IMR-90 (cell line): ENCODE measurements around the gene TMTC1. TPM values are rescaled to one million over a fixed set of nuclear protein-coding genes. Genes with fewer than 3 reads are reported as not detected.

ENCODE experiments used
- ATAC-seq: fragments of 200-7000 bp; cut with Tn5 transposase; 2 replicates; pipeline ENCODE4 v1.9.1; 2020; ENCODE audit warnings: low read depth, mild to moderate bottlenecking, moderate library complexity
- BruUV-seq: library from RNA; stranded (reverse); fragments of 400-500 nt; replicated peaks from 2 replicates; lab custom pipeline; 2021; lab: Mats Ljungman, UMichigan
- CTCF ChIA-PET: fragments of 300-600 bp; formaldehyde crosslinking; extraction: SDS; loops from one replicate; lab custom pipeline; 2021; ENCODE audit warnings: antibody characterized with exemption; lab: Yijun Ruan, JAX
- POLR2A ChIA-PET: fragments of 300-600 bp; sonication (Branson Sonifier 250); formaldehyde crosslinking; loops from one replicate; lab custom pipeline; 2022; ENCODE audit warnings: antibody characterized with exemption; ENCODE audit not compliant: unreplicated experiment; lab: Charles Lee
- DNase-seq: peaks from one replicate; pipeline ENCODE4 v3.0.0; 2013
- H2AFZ ChIP-seq: replicated peaks from 2 replicates; pipeline ENCODE3; 2013; ENCODE audit warnings: low read length, mild to moderate bottlenecking; ENCODE audit not compliant: poor library complexity
- H2AK5ac ChIP-seq: 2 replicates; pipeline ENCODE4 v1.6.1; 2013; ENCODE audit warnings: low read depth, low read length, inconsistent platforms
- H2AK9ac ChIP-seq: replicated peaks from 2 replicates; pipeline ENCODE3; 2013; ENCODE audit warnings: mild to moderate bottlenecking, low read depth, low read length, moderate library complexity; ENCODE audit not compliant: poor library complexity
- H2BK120ac ChIP-seq: 2 replicates; pipeline ENCODE4 v1.6.1; 2013; ENCODE audit warnings: low read depth, low read length, inconsistent platforms
- H2BK15ac ChIP-seq: 3 replicates; pipeline ENCODE4 v1.6.1; 2013; ENCODE audit warnings: low read depth, low read length, inconsistent platforms
- H2BK20ac ChIP-seq: 2 replicates; pipeline ENCODE4 v1.6.1; 2013; ENCODE audit warnings: low read depth, mild to moderate bottlenecking, inconsistent platforms, low read length, moderate library complexity
- H2BK5ac ChIP-seq: 2 replicates; pipeline ENCODE4 v1.6.1; 2013; ENCODE audit warnings: mild to moderate bottlenecking, low read depth, low read length, inconsistent platforms; ENCODE audit not compliant: poor library complexity, severe bottlenecking
- H3K14ac ChIP-seq: replicated peaks from 2 replicates; pipeline ENCODE4 v1.6.1; 2013; ENCODE audit warnings: low read depth, low read length, inconsistent platforms
- H3K18ac ChIP-seq: 2 replicates; pipeline ENCODE4 v1.6.1; 2013; ENCODE audit warnings: low read depth, low read length, control low read depth
- H3K23ac ChIP-seq: 2 replicates; pipeline ENCODE4 v1.6.1; 2013; ENCODE audit warnings: low read depth, low read length, inconsistent platforms
- H3K27ac ChIP-seq: 2 replicates; pipeline ENCODE4 v1.5.1; 2013; ENCODE audit warnings: mild to moderate bottlenecking, control low read depth, low read length; ENCODE audit not compliant: insufficient read depth
- H3K27me3 ChIP-seq: 2 replicates; pipeline ENCODE4 v1.6.1; 2013; ENCODE audit warnings: low read length; ENCODE audit not compliant: control insufficient read depth, insufficient read depth
- H3K36me3 ChIP-seq: 2 replicates; pipeline ENCODE4 v1.6.1; 2013; ENCODE audit warnings: low read length, mixed read lengths; ENCODE audit not compliant: control insufficient read depth, insufficient read depth
- H3K4ac ChIP-seq: 2 replicates; pipeline ENCODE4 v1.6.1; 2013; ENCODE audit warnings: low read depth, low read length, inconsistent platforms
- H3K4me1 ChIP-seq: 2 replicates; pipeline ENCODE4 v1.6.1; 2013; ENCODE audit warnings: low read length, mixed read lengths; ENCODE audit not compliant: control insufficient read depth, insufficient read depth
- H3K4me2 ChIP-seq: 2 replicates; pipeline ENCODE4 v1.6.1; 2013; ENCODE audit warnings: low read depth, mild to moderate bottlenecking, control low read depth, low read length, moderate library complexity
- H3K4me3 ChIP-seq: 2 replicates; pipeline ENCODE4 v1.5.1; 2013; ENCODE audit warnings: low read depth, mild to moderate bottlenecking, control low read depth, low read length, moderate library complexity; ENCODE audit not compliant: insufficient read depth
- H3K56ac ChIP-seq: 2 replicates; pipeline ENCODE4 v1.6.1; 2013; ENCODE audit warnings: low read length, inconsistent platforms; ENCODE audit not compliant: insufficient read depth; ENCODE audit errors: extremely low read depth
- H3K79me1 ChIP-seq, 2 experiments: 2 replicates each; pipeline ENCODE4 v1.6.1; 2013; ENCODE audit warnings: low read length in 2 of 2, inconsistent platforms in 1 of 2, low read depth in 1 of 2
- H3K9ac ChIP-seq: 2 replicates; pipeline ENCODE4 v1.6.1; 2013; ENCODE audit warnings: low read depth, low read length, control low read depth
- H3K9me1 ChIP-seq: 2 replicates; pipeline ENCODE4 v1.6.1; 2013; ENCODE audit warnings: low read length, inconsistent platforms; ENCODE audit not compliant: insufficient read depth
- H3K9me3 ChIP-seq: 2 replicates; pipeline ENCODE4 v1.6.1; 2013; ENCODE audit warnings: low read length; ENCODE audit not compliant: control insufficient read depth, insufficient read depth
- H4K20me1 ChIP-seq: 2 replicates; pipeline ENCODE4 v1.6.1; 2013; ENCODE audit warnings: low read length, inconsistent platforms; ENCODE audit not compliant: insufficient read depth
- H4K5ac ChIP-seq: 2 replicates; pipeline ENCODE4 v1.6.1; 2013; ENCODE audit warnings: mild to moderate bottlenecking, low read depth, low read length, control low read depth
- H4K8ac ChIP-seq, 2 experiments: 2 replicates each; pipeline ENCODE4 v1.6.1; 2013; ENCODE audit warnings: low read depth in 2 of 2, low read length in 2 of 2, control low read depth in 1 of 2, inconsistent platforms in 1 of 2
- H4K91ac ChIP-seq: 2 replicates; pipeline ENCODE4 v1.6.1; 2013; ENCODE audit warnings: low read depth, low read length, inconsistent platforms; ENCODE audit not compliant: insufficient read depth
- CEBPB ChIP-seq: IDR thresholded peaks from 2 replicates; pipeline ENCODE4 v1.6.1; 2012; ENCODE audit warnings: low read depth, low read length, improper control_type of control experiment
- CHD1 ChIP-seq: IDR thresholded peaks from 2 replicates; pipeline ENCODE4 v1.6.1; 2012; ENCODE audit warnings: low read depth, low read length, improper control_type of control experiment
- MAFK ChIP-seq: IDR thresholded peaks from 2 replicates; pipeline ENCODE4 v1.6.1; 2012; ENCODE audit warnings: low read depth, low read length, improper control_type of control experiment
- MXI1 ChIP-seq: IDR thresholded peaks from 2 replicates; pipeline ENCODE4 v1.6.1; 2012; ENCODE audit warnings: low read depth, mild to moderate bottlenecking, low read length, moderate library complexity, borderline replicate concordance
- NFE2L2 ChIP-seq: fragments of 150-350 bp; IDR thresholded peaks from 2 replicates; pipeline ENCODE4 v1.6.1; 2016; ENCODE audit warnings: low read depth, mild to moderate bottlenecking, low read length
- POLR2A ChIP-seq: IDR thresholded peaks from 2 replicates; pipeline ENCODE4 v1.6.1; 2012; ENCODE audit warnings: mild to moderate bottlenecking, low read depth, low read length
- RFX5 ChIP-seq: IDR thresholded peaks from 2 replicates; pipeline ENCODE4 v1.8.0; 2012; ENCODE audit warnings: low read depth, mild to moderate bottlenecking, low read length, moderate library complexity
- WGBS, 2 experiments: methylation state at CpG; one replicate each; pipeline versions ENCODE4 v1.1.5 to v1.1.7; 2013; ENCODE audit warnings: missing lambda C conversion rate in 2 of 2; ENCODE audit not compliant: insufficient read length in 1 of 2; ENCODE audit errors: extremely low coverage in 2 of 2; 5-methylcytosine and 5-hydroxymethylcytosine counted together
- dilution Hi-C: fragments of 300-500 bp; cut with HindIII; formaldehyde crosslinking; loops from one replicate; pipeline ENCODE4 v1.14.3; 2018; ENCODE audit warnings: low sequenced_read_pairs; ENCODE audit not compliant: unreplicated experiment
- in situ Hi-C: fragments of 300-500 bp; cut with MboI; formaldehyde crosslinking; loops from 3 replicates; pipeline ENCODE4 v1.14.3; 2019; ENCODE audit warnings: low sequenced_read_pairs, inconsistent platforms, mixed read lengths
- intact Hi-C: fragments of 100-400 bp; cut with micrococcal nuclease; formaldehyde crosslinking; loops from 2 replicates; pipeline ENCODE4 v1.10.0; 2022
- polyA plus RNA-seq, 3 experiments: library from polyadenylated mRNA; depleted of rRNA; stranded (reverse); fragments of >200 nt; gene quantifications; 2 replicates each; pipeline ENCODE4 v1.2.3, GENCODE V29; 2012; ENCODE audit warnings: low replicate concordance in 1 of 3
- total RNA-seq: library from RNA; depleted of rRNA; stranded (reverse); fragments of >200 nt; gene quantifications from 2 replicates; pipeline ENCODE4 v1.2.3, GENCODE V29; 2012
- TF ChIP-seq, protein P1 (sequence below): fragments of 150-350 bp; IDR thresholded peaks from 2 replicates; pipeline ENCODE4 v1.6.1; 2017; ENCODE audit warnings: mild to moderate bottlenecking, antibody characterized with exemption, low read length, low read depth
- TF ChIP-seq, protein P2 (sequence below): fragments of 150-350 bp; IDR thresholded peaks from 2 replicates; pipeline ENCODE4 v1.6.1; 2016; ENCODE audit warnings: low read depth, mild to moderate bottlenecking, low read length, moderate library complexity, borderline replicate concordance
- TF ChIP-seq, protein P3 (sequence below): conservative IDR thresholded peaks from 2 replicates; pipeline ENCODE4 v1.5.1; 2012; ENCODE audit warnings: mild to moderate bottlenecking, low read depth, low read length, improper control_type of control experiment

The TMTC1 gene
- total and polyA plus RNA-seq, 2 of the 4 experiments (the other 2 are of a cell fraction), result 12.5 to 36.4 TPM

DNA sequence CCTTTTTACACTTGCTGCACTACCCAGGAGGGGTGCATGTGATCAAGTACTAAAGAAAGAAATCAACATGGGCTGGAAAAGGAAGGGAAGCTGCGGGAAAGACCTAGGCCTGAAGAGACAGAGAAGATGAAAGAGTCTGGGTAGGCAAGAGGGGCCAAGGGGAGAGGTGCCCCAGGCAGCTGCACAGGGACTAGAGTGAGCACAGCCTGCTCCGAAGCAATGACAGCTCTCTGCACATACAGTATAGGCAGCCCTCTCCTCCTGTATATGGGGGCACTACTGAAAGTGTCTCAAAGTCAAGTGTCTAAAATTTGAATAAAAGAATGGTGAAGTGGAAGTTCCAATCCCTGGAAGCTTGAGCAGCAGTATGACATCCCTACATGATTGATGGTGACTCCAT lies 112.0 kb downstream of the TMTC1 start:
- ATAC-seq (no peak), DNase-seq (no peak)
- H3K4me1 ChIP-seq, result peaks cover 11% of the 10 kb centered on the region
- no peak overlapping the region for H3K18ac ChIP-seq
- no peak overlapping the region for H2AK9ac ChIP-seq
- CTCF ChIA-PET, result no interaction called here
- H3K36me3 ChIP-seq, result peaks cover 11% of the 10 kb centered on the region
- TF ChIP-seq CHD1, result no peak
- TF ChIP-seq POLR2A, result no peak
- no peak for TF ChIP-seq CEBPB
- no peak for TF ChIP-seq MXI1
- no peak for TF ChIP-seq MAFK
- TF ChIP-seq, protein P1, sequence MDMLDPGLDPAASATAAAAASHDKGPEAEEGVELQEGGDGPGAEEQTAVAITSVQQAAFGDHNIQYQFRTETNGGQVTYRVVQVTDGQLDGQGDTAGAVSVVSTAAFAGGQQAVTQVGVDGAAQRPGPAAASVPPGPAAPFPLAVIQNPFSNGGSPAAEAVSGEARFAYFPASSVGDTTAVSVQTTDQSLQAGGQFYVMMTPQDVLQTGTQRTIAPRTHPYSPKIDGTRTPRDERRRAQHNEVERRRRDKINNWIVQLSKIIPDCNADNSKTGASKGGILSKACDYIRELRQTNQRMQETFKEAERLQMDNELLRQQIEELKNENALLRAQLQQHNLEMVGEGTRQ, result no peak
- TF ChIP-seq, protein P2, sequence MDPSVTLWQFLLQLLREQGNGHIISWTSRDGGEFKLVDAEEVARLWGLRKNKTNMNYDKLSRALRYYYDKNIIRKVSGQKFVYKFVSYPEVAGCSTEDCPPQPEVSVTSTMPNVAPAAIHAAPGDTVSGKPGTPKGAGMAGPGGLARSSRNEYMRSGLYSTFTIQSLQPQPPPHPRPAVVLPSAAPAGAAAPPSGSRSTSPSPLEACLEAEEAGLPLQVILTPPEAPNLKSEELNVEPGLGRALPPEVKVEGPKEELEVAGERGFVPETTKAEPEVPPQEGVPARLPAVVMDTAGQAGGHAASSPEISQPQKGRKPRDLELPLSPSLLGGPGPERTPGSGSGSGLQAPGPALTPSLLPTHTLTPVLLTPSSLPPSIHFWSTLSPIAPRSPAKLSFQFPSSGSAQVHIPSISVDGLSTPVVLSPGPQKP, result no peak
- TF ChIP-seq, protein P3, sequence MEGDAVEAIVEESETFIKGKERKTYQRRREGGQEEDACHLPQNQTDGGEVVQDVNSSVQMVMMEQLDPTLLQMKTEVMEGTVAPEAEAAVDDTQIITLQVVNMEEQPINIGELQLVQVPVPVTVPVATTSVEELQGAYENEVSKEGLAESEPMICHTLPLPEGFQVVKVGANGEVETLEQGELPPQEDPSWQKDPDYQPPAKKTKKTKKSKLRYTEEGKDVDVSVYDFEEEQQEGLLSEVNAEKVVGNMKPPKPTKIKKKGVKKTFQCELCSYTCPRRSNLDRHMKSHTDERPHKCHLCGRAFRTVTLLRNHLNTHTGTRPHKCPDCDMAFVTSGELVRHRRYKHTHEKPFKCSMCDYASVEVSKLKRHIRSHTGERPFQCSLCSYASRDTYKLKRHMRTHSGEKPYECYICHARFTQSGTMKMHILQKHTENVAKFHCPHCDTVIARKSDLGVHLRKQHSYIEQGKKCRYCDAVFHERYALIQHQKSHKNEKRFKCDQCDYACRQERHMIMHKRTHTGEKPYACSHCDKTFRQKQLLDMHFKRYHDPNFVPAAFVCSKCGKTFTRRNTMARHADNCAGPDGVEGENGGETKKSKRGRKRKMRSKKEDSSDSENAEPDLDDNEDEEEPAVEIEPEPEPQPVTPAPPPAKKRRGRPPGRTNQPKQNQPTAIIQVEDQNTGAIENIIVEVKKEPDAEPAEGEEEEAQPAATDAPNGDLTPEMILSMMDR, result no peak
- TF ChIP-seq RFX5, result no peak
- TF ChIP-seq NFE2L2, result no peak
- H3K4ac ChIP-seq, result no peak overlapping the region
- peaks cover 10% of the 10 kb centered on the region; the same call in 1 of the 2 replicates for H4K20me1 ChIP-seq
- WGBS, 2 experiments, result no CpG with 5 or more reads among the region's 2 CpGs
- no peak overlapping the region for H4K5ac ChIP-seq
- no peaks in the 10 kb centered on the region for H3K27me3 ChIP-seq
- H2AFZ ChIP-seq, result no peak overlapping the region
- no peak overlapping the region for H3K23ac ChIP-seq
- H3K4me2 ChIP-seq, result no peak overlapping the region
- no peak overlapping the region for H3K56ac ChIP-seq
- POLR2A ChIA-PET, result interaction anchor here (0.6 kb wide), 1 partner anchor 33 kb away, joined by 4 read pairs; no protein-coding TSS in a partner anchor
- no TSS peak for BruUV-seq
- no peaks in the 10 kb centered on the region for H3K9me3 ChIP-seq
- H3K14ac ChIP-seq, result no peak overlapping the region
- H3K79me1 ChIP-seq, result peaks cover 13 to 26% of the 10 kb centered on the region in 2 experiments; a peak in 3 of 4 replicates
- H2BK15ac ChIP-seq, result 0 out of 3 replicates have a peak overlapping the region, but pooled peaks have one; percentile 21
- H2BK20ac ChIP-seq, result no peak overlapping the region
- peaks cover 7% of the 10 kb centered on the region; the same call in 1 of the 2 replicates for H3K9me1 ChIP-seq
- no peak overlapping the region for H2BK120ac ChIP-seq
- H4K8ac ChIP-seq, result no peak overlapping the region
- no peak overlapping the region for H2BK5ac ChIP-seq
- intact Hi-C loops, result no loop called here
- H3K9ac ChIP-seq, result no peak overlapping the region
- H4K91ac ChIP-seq, result no peak overlapping the region; the same call in 1 of the 2 replicates
- no peak overlapping the region for H3K27ac ChIP-seq
- no peak overlapping the region for H2AK5ac ChIP-seq
- no peak overlapping the region for H3K4me3 ChIP-seq
- in situ Hi-C loops, result no loop called here
- dilution Hi-C loops, result no loop called here
